CD8-positive, alpha-beta memory T cell (primary cell): ENCODE data around the gene SNX5. TPM values are rescaled to one million over a fixed set of nuclear protein-coding genes. Genes with fewer than 3 reads are reported as not detected.

Source experiments
- CTCF ChIA-PET: fragments of 350-600 bp; sonication (Branson Sonifier 250); formaldehyde crosslinking; loops from one replicate; lab custom pipeline; 2021; ENCODE audit warnings: antibody characterized with exemption; lab: Charles Lee
- POLR2A ChIA-PET: fragments of 350-600 bp; sonication (Branson Sonifier 250); formaldehyde crosslinking; loops from one replicate; lab custom pipeline; 2021; ENCODE audit warnings: antibody characterized with exemption; lab: Charles Lee
- DNase-seq, 5 donors: peaks; one replicate each; pipeline versions ENCODE4 v3.0.0 to v3.0.0-alpha.2; 2020 to 2022; ENCODE audit warnings: mixed read lengths in 1 of 5
- H3K27ac ChIP-seq: one replicate; pipeline ENCODE4 v1.7.0; 2013; ENCODE audit warnings: low read depth, mild to moderate bottlenecking, low read length, moderate library complexity
- H3K27me3 ChIP-seq: 2 replicates; pipeline ENCODE4 v1.7.0; 2013; ENCODE audit warnings: low read length, mild to moderate bottlenecking; ENCODE audit not compliant: insufficient read depth, poor library complexity, severe bottlenecking
- H3K36me3 ChIP-seq: 2 replicates; pipeline ENCODE4 v1.7.0; 2013; ENCODE audit warnings: mild to moderate bottlenecking, low read length, moderate library complexity; ENCODE audit not compliant: insufficient read depth
- H3K4me1 ChIP-seq: 2 replicates; pipeline ENCODE4 v1.7.0; 2013; ENCODE audit warnings: mild to moderate bottlenecking, low read length, moderate library complexity; ENCODE audit not compliant: insufficient read depth
- H3K4me3 ChIP-seq: 2 replicates; pipeline ENCODE4 v1.7.0; 2013; ENCODE audit warnings: mild to moderate bottlenecking, low read length
- H3K9me3 ChIP-seq: 2 replicates; pipeline ENCODE4 v1.7.0; 2013; ENCODE audit warnings: mild to moderate bottlenecking, low read length
- H3K27ac Mint-ChIP-seq, 8 donors: one replicate each; pipeline ENCODE4 v1.8.0; 2020 to 2021; ENCODE audit warnings: mixed read lengths in 8 of 8, mild to moderate bottlenecking in 6 of 8, inconsistent platforms in 3 of 8, moderate library complexity in 3 of 8
- H3K27me3 Mint-ChIP-seq, 2 donors: one replicate each; pipeline ENCODE4 v1.8.0; 2020 to 2021; ENCODE audit warnings: mixed read lengths in 2 of 2, mild to moderate bottlenecking in 1 of 2, moderate library complexity in 1 of 2
- H3K36me3 Mint-ChIP-seq, 3 donors: one replicate each; pipeline ENCODE4 v1.8.0; 2020 to 2021; ENCODE audit warnings: mixed read lengths in 3 of 3, inconsistent platforms in 1 of 3, mild to moderate bottlenecking in 1 of 3
- H3K4me1 Mint-ChIP-seq, 3 donors: one replicate each; pipeline ENCODE4 v1.8.0; 2020 to 2021; ENCODE audit warnings: mixed read lengths in 3 of 3, inconsistent platforms in 1 of 3, mild to moderate bottlenecking in 1 of 3
- H3K4me3 Mint-ChIP-seq, 7 donors: one replicate each; pipeline ENCODE4 v1.8.0; 2020 to 2021; ENCODE audit warnings: mixed read lengths in 7 of 7, mild to moderate bottlenecking in 6 of 7, moderate library complexity in 4 of 7, inconsistent platforms in 2 of 7
- H3K9me3 Mint-ChIP-seq, 5 donors: one replicate each; pipeline ENCODE4 v1.8.0; 2020 to 2022; ENCODE audit warnings: mixed read lengths in 5 of 5, mild to moderate bottlenecking in 3 of 5, moderate library complexity in 2 of 5, inconsistent platforms in 1 of 5
- polyA plus RNA-seq: library from polyadenylated mRNA; unstranded; fragments of 300-500 nt; fragmentation: Illumina TruSeq; gene quantifications from one replicate; pipeline ENCODE4 v1.2.3, GENCODE V29; 2021
- total RNA-seq, 2 experiments: library from RNA; stranded (reverse); gene quantifications; one replicate each; pipeline ENCODE4 v1.2.3, GENCODE V29; 2021

Gene SNX5
- total and polyA plus RNA-seq, 3 experiments from 2014 or later: 89.0 to 191 (median 174) TPM

GRCh38 chr20:17956099-17956685 is 12.4 kb downstream of the SNX5 start:
- no peak overlapping the region for H3K27ac ChIP-seq
- H3K4me1 ChIP-seq: peaks cover 35% of the 10 kb centered on the region
- H3K27me3 ChIP-seq: no peaks in the 10 kb centered on the region
- peaks cover 48% of the 10 kb centered on the region for H3K36me3 ChIP-seq
- ChIA-PET POLR2A (interaction anchor here (0.6 to 1.6 kb wide), 3 partner anchors 9 to 29 kb away, joined by 4 to 13 read pairs (median 5); partner anchors contain the start of genes MGME1 and SNX5), CTCF (interaction anchor here (1.2 to 1.7 kb wide), 3 partner anchors 11 to 17 kb away, joined by 4 to 8 read pairs (median 6); no protein-coding TSS in a partner anchor)
- Mint-ChIP-seq H3K27me3 (no peaks in the 10 kb centered on the region), H3K27ac (peak overlapping the region in 3 of 8 donors; percentile 15 to 54 (median 23)), H3K36me3 (peaks cover 4 to 59% (median 23%) of the 10 kb centered on the region in 3 donors), H3K9me3 (no peaks in the 10 kb centered on the region), H3K4me1 (peaks cover 53 to 66% (median 65%) of the 10 kb centered on the region in 3 donors), H3K4me3 (no peak overlapping the region)
- no peak overlapping the region for H3K4me3 ChIP-seq
- DNase-seq: no peak
- no peaks in the 10 kb centered on the region for H3K9me3 ChIP-seq

- H3K4me1 ChIP-seq: peaks cover 28% of the 10 kb centered on the region
- ChIA-PET CTCF (interaction anchor here (1.2 to 1.7 kb wide), 2 partner anchors 12 to 16 kb away, joined by 4 to 6 read pairs; no protein-coding TSS in a partner anchor), POLR2A (interaction anchor here (1.6 kb wide), 1 partner anchor 13 kb away, joined by 4 read pairs; the partner anchor contains the start of genes MGME1 and SNX5)
- no peak overlapping the region for H3K4me3 Mint-ChIP-seq
- H3K4me3 ChIP-seq: no peak overlapping the region
- H3K9me3 Mint-ChIP-seq: no peaks in the 10 kb centered on the region
- DNase-seq: no peak
- peaks cover 57% of the 10 kb centered on the region for H3K36me3 ChIP-seq
- H3K27me3 ChIP-seq: no peaks in the 10 kb centered on the region
- no peak overlapping the region for H3K27ac ChIP-seq
- no peaks in the 10 kb centered on the region for H3K9me3 ChIP-seq
- no peaks in the 10 kb centered on the region for H3K27me3 Mint-ChIP-seq
- peak overlapping the region in 5 of 8 donors; percentile 47 to 81 (median 57) for H3K27ac Mint-ChIP-seq
- peaks cover 48 to 58% (median 56%) of the 10 kb centered on the region in 3 donors for H3K4me1 Mint-ChIP-seq
- peaks cover 4 to 68% (median 28%) of the 10 kb centered on the region in 3 donors for H3K36me3 Mint-ChIP-seq
These were observed 13.3 kb downstream of the SNX5 start for GRCh38 chr20:17955302-17955701.

- Mint-ChIP-seq H3K4me1 (peaks cover 35 to 46% (median 42%) of the 10 kb centered on the region in 3 donors), H3K27ac (peak overlapping the region in 5 of 8 donors; percentile 10 to 73 (median 45))
These were observed 14.7 kb downstream of the SNX5 start for GRCh38 chr20:17953935-17954334.

GRCh38 chr20:17952692-17953684 is 15.6 kb downstream of the SNX5 start:
- CTCF ChIA-PET: interaction anchor here (1.3 to 1.5 kb wide), 3 partner anchors 13 to 271 kb away, joined by 3 to 5 read pairs (median 4); partner anchors contain the start of gene RRBP1
- Histone ChIP-seq H3K27me3 (no peaks in the 10 kb centered on the region), H3K36me3 (peaks cover 76% of the 10 kb centered on the region), H3K4me3 (no peak overlapping the region), H3K27ac (no peak overlapping the region), H3K4me1 (peaks cover 5% of the 10 kb centered on the region), H3K9me3 (no peaks in the 10 kb centered on the region)
- Mint-ChIP-seq H3K9me3 (no peaks in the 10 kb centered on the region), H3K36me3 (peaks cover 8 to 91% (median 38%) of the 10 kb centered on the region in 3 donors), H3K27me3 (no peaks in the 10 kb centered on the region), H3K27ac (peak overlapping the region in 5 of 8 donors; percentile 47 to 74 (median 59)), H3K4me3 (no peak overlapping the region), H3K4me1 (peaks cover 26 to 36% (median 33%) of the 10 kb centered on the region in 3 donors)
- DNase-seq: no peak
- POLR2A ChIA-PET: no interaction called here

More at GRCh38 chr20:17953935-17954334, 14.7 kb downstream of the SNX5 start:
- Mint-ChIP-seq H3K27me3 (no peaks in the 10 kb centered on the region), H3K36me3 (peaks cover 4 to 82% (median 33%) of the 10 kb centered on the region in 3 donors), H3K9me3 (no peaks in the 10 kb centered on the region), H3K4me3 (no peak overlapping the region)
- Histone ChIP-seq H3K36me3 (peaks cover 67% of the 10 kb centered on the region), H3K27ac (no peak overlapping the region), H3K27me3 (no peaks in the 10 kb centered on the region), H3K9me3 (no peaks in the 10 kb centered on the region), H3K4me3 (no peak overlapping the region), H3K4me1 (peaks cover 14% of the 10 kb centered on the region)
- no peak for DNase-seq
- ChIA-PET POLR2A (no interaction called here), CTCF (interaction anchor here (1.5 kb wide), 1 partner anchor 271 kb away, joined by 5 read pairs; the partner anchor contains the start of gene RRBP1)

GRCh38 chr20:17951323-17951722 is 17.3 kb downstream of the SNX5 start:
- Histone ChIP-seq H3K36me3 (peaks cover 91% of the 10 kb centered on the region), H3K9me3 (no peaks in the 10 kb centered on the region), H3K27me3 (no peaks in the 10 kb centered on the region), H3K4me3 (no peak overlapping the region), H3K27ac (no peak overlapping the region), H3K4me1 (no peaks in the 10 kb centered on the region)
- peaks cover 16 to 29% (median 21%) of the 10 kb centered on the region in 3 donors for H3K4me1 Mint-ChIP-seq
- POLR2A ChIA-PET: no interaction called here
- peak overlapping the region in 2 of 8 donors; percentile 7 to 8 for H3K27ac Mint-ChIP-seq
- no peaks in the 10 kb centered on the region for H3K27me3 Mint-ChIP-seq
- no peak for DNase-seq
- H3K4me3 Mint-ChIP-seq: no peak overlapping the region
- CTCF ChIA-PET: no interaction called here
- peaks cover 12 to 99% (median 44%) of the 10 kb centered on the region in 3 donors for H3K36me3 Mint-ChIP-seq
- no peaks in the 10 kb centered on the region for H3K9me3 Mint-ChIP-seq

GRCh38 chr20:17950670-17951069 is 17.9 kb downstream of the SNX5 start:
- H3K4me3 Mint-ChIP-seq: no peak overlapping the region
- Histone ChIP-seq H3K27me3 (no peaks in the 10 kb centered on the region), H3K36me3 (peaks cover 91% of the 10 kb centered on the region), H3K4me1 (no peaks in the 10 kb centered on the region), H3K4me3 (no peak overlapping the region), H3K27ac (no peak overlapping the region), H3K9me3 (no peaks in the 10 kb centered on the region)
- no peaks in the 10 kb centered on the region for H3K9me3 Mint-ChIP-seq
- peaks cover 12 to 24% (median 15%) of the 10 kb centered on the region in 3 donors for H3K4me1 Mint-ChIP-seq
- CTCF ChIA-PET: no interaction called here
- peak overlapping the region in 1 of 8 donors; percentile 52 for H3K27ac Mint-ChIP-seq
- no peak for DNase-seq
- peaks cover 12 to 99% (median 47%) of the 10 kb centered on the region in 3 donors for H3K36me3 Mint-ChIP-seq
- POLR2A ChIA-PET: no interaction called here
- no peaks in the 10 kb centered on the region for H3K27me3 Mint-ChIP-seq

GRCh38 chr20:17949899-17950298 is 18.7 kb downstream of the SNX5 start:
- peaks cover 8 to 99% (median 44%) of the 10 kb centered on the region in 3 donors for H3K36me3 Mint-ChIP-seq
- H3K27ac Mint-ChIP-seq: peak overlapping the region in 2 of 8 donors; percentile 1 to 79
- no peaks in the 10 kb centered on the region for H3K9me3 ChIP-seq
- no peak overlapping the region for H3K27ac ChIP-seq
- H3K4me3 ChIP-seq: no peak overlapping the region
- ChIA-PET POLR2A (no interaction called here), CTCF (interaction anchor here (1.2 kb wide), 1 partner anchor 10 kb away, joined by 3 read pairs; no protein-coding TSS in a partner anchor)
- H3K27me3 ChIP-seq: no peaks in the 10 kb centered on the region
- H3K4me3 Mint-ChIP-seq: no peak overlapping the region
- H3K4me1 Mint-ChIP-seq: peaks cover 6 to 16% (median 7%) of the 10 kb centered on the region in 3 donors
- H3K36me3 ChIP-seq: peaks cover 91% of the 10 kb centered on the region
- H3K9me3 Mint-ChIP-seq: no peaks in the 10 kb centered on the region
- no peaks in the 10 kb centered on the region for H3K27me3 Mint-ChIP-seq
- DNase-seq: no peak
- H3K4me1 ChIP-seq: no peaks in the 10 kb centered on the region
